Measurements from ENCODE around the gene SVOP.
"Not testable (repeated sequence)": the region's sequence is repeated elsewhere in the genome, so short reads cannot be mapped to it uniquely, and the experiment has no call there.

The SVOP gene

DNA sequence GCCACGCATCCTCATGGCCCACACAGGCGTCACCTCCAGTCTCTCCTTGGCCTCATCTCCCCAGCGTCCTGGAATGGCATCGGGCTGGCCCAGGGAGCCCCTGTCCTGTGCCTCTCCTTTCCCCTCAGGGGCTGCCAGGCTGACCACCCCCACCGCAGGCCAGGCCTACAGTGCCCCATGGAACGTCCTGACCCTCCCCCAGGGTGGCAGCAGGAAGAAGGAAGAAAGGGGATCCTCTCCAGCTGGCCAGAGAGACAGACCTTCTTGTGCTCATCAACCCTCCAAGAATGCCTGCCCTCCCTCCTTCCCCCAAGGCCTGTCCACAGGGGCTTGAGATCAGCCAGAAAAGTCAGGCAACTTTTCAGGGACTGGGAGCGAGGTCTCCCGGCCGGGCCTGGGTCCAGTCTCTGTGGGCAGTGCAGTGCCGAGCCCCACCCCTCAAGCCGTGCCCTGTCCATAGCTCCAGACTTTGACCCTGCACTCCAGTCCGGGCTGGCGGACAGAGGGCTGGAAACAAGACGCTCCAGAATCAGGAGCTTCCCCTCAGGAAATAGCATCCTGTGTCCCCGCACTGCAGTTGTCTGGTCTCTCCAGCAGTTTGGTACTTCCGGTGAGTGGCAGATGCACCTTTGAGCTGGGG is 141.1 kb downstream of the SVOP start, which contains the start of gene DAO:
Gene DAO, plus strand, starts transcription at position 478 of the 640 bp plus-strand sequence. CDS start 4,915 bp downstream, outside the sequence.
- no peak for DNase-seq

DNA sequence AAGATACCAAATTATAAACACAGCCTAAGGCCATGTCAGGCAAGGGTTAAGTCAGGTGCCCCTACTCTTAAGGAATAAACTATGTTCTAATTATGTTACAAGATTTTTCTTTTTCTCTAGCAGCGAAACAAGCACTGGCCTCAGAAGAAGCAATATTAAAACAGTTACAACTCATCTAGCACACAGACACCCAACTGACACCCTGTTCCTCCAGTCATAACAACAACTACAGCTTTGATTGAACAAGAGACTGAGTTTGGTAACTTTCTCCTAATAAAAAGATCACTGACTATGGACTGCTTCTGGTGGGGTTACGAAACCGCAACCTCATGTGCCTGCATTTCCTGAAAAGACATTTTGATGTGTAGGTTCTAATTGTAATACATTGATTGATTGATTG is 144.3 kb downstream of the SVOP start:
- DNase-seq: no peak

DNA sequence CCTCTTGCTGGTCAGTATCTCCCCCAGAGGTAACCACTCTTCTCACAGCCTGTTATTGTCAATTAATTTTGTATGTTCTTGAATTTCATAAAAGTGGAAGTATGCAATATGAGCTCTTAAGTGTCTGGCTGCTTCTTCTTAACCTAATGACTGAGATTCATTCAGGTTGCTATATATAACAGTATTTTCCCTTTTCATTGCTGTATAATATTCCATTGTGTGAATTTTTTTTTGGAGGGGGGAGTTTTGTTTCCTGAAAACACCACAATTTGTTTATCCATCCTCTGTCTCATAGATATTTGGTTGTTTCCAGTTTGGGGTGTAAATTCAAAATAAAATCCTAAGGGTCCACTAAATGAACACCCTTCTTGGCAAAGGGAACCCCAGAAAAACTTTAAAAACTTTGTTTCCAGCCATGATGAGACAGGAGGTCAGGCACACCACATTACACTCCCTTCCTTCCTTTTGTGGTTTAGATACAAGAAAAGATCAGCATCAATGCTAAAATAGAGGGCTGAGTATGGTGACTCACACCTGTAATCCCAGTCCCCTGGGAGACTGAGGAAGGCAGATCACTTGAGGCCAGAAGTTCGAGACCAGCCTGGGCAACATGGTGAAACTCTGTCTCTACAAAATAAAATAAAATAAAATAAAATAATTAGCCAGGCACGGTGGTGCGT is 145.0 kb downstream of the SVOP start:
- DNase-seq: peak; percentile 12

DNA sequence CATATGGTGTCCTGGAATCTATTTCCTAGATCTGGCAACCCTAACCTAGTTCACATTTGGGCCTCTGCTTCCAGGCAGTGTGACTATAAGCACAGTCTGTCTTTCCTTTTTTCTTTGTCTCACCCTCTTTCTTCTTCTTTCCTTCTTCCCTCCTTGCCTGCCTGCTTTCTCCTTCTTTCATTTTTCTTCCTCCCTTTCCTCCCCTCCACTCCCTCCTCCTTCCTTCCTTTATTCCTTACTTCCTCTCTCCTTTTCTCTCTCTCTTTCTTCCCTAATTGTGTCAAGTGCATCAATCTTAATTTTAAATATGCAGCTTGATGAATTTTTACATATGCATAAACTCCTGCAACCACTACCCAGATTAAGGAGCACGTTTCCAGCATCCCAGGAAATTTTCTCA is 145.6 kb downstream of the SVOP start:
- DNase-seq: no peak

DNA sequence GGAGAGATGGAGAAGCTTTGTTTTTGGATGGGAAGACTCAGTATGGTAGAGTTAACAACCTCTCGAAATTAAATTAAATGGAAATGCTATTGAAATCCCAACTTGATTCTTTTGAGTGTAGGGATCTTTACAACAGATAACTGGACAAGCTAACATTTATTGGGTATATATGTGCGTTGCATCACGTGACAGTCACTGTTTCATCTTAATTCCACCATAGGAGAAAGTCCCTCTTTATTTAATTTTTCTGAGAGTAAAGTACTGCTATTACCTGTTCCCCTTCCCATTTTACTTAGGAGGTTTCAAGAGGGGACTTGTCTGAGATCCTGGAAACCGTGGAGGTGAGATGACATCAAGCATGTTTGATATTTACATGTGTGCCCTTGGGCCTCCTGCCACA is 152.1 kb downstream of the SVOP start:
- DNase-seq: no peak

DNA sequence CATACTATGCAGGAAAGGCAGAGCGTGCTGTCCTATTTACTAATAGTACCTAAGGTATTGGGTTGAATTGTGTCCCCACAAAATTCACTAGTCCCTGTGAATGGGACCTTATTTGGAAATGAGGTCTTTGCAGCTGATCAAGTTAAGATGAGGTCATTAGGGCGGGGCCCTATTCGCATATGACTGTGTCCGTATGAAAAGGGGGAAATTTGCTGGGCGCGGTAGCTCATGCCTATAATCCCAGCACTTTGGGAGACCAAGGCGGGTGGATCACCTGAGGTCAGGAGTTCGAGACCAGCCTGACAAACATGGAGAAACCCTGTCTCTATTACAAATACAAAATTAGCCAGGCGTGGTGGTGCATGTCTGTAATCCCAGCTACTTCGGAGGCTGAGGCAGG is 154.8 kb downstream of the SVOP start:
- DNase-seq: not testable (repeated sequence)

DNA sequence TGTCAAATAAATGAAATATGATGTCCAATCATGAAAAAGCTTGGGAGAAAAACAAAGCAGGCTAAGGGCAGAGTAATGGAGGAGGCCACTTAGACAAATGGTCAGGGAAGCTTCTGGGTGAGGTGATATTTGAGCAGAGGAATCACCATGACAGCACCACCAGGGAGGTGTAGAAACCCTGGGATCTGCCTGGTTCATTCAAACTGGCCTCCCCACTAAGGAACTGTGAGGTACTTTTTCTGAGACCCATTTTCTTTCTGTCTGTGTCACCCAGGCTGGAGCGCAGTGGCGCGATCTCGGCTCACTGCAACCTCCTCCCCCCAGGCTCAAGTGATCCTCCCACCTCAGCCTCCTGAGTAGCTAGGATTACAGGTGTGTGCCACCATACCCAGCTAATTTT is 155.7 kb downstream of the SVOP start:
- DNase-seq: no peak

DNA sequence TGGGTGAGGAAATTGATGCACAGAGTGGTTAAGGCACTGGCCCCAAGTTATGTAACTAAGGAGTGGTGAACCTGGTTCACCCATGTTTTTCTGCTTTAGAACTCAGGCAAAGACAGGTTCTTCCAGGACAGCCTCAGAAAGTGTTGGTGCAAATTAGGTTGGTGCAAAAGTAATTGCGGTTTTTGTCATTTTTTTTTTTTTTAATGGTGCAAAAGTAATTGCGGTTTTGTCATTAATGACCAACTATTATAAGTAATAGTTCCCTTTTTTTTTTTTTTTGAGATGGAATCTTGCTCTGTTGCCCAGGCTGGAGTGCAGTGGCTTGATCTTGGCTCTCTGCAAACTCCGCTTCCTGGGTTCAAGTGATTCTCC is 158.3 kb downstream of the SVOP start:
- no peak for DNase-seq

DNA sequence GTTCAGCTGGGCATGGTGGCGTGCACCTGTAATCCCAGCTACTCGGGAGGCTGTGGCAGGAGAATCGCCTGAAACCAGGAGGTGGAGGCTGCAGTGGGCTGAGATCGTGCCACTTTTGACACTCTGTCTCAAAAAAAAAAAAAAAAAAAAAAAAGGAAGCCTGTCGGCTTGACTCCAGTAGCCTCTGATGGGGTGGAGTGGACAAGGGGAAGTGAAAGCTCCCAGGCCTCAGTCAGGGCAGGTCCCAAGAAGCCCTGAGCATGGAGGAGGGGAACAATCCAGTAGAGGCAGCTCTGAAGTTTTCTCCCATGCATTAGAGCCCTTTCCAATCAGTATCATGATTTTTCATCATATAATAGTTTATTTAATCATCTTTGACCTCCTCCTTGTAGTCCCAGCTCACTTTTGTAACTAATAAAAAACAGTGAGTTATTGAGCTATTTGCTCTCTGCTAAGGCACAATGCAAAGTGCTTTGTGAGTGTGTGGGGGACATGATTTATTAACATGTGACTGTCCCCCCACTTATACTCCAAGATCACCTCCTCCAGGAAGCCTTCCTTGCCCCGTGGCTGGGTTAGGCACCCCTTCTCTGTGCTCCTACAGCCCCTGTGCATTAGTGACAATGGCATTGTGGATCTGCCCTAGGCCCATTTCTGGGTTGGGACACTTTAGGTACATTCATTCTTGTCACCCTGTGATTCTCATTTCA is 158.8 kb downstream of the SVOP start:
- DNase-seq: no peak

DNA sequence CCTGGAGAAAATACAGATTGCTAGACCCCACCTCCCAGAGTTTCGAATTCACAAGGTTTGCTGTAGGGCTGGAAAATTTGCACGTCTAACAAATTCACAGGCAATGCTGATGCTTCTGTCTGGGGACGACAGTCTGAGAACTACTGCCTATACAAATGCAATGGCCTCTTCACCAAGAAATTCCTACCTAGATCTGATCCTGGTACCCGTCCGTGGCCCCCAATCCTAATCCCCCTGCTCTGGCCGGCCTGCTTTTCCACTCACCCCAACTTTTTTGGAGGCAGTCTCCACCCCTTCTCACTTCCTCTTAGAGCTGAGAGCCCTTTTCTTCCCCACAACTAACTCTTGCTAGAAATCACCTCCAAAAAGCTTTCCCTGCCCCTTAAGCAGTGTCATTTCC is 160.4 kb downstream of the SVOP start:
- no peak for DNase-seq

DNA sequence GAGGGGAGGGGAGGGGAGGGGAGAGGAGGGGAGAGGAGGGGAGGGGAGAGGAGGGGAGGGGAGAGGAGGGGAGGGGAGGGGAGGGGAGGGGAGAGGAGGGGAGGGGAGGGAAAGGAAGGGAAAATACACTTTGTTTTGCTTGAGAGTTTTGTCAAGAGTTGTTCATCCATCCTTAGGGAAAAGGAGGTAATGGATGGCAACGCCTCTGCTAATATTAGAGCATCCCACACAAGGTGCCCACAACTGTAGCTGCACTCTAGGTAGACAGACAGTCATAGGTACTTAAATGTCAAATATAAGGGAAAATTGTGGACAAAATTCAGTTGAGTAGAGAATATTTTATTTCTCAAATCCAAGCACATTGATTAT is 161.0 kb downstream of the SVOP start:
- DNase-seq: no peak

DNA sequence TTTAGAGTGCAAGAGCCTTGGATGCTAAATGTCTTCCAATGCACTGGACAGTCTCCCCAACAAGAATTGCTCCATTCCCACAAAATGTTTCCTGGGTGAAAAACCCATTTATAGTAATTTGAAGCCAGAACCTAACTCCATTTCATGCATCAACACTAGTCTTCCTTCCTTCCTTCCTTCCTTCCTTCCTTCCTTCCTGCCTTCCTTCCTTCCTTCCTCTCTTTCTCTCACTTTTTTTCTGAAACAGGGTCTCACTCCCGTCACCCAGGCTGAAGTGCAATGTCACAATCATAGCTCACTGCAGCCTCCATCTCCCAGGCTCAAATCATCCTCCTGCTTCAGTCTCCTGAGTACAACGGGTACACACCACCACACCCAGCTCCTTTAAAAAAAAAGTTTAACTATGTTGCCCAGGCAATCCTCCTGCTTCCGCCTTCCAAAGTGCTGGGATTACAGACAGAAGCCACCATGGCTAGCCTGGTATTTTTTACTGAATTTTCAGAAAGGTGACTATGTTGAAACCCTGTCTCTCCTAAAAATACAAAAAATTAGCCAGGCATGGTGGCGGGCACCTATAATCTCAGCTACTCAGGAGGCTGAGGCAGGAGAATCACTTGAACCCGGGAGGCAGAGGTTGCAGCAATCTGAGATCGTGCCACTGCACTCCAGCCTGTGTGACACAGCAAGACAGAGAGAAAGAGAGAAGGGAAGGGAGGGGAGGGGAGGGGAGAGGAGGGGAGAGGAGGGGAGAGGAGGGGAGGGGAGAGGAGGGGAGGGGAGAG is 161.5 kb downstream of the SVOP start:
- not testable (repeated sequence) for DNase-seq

DNA sequence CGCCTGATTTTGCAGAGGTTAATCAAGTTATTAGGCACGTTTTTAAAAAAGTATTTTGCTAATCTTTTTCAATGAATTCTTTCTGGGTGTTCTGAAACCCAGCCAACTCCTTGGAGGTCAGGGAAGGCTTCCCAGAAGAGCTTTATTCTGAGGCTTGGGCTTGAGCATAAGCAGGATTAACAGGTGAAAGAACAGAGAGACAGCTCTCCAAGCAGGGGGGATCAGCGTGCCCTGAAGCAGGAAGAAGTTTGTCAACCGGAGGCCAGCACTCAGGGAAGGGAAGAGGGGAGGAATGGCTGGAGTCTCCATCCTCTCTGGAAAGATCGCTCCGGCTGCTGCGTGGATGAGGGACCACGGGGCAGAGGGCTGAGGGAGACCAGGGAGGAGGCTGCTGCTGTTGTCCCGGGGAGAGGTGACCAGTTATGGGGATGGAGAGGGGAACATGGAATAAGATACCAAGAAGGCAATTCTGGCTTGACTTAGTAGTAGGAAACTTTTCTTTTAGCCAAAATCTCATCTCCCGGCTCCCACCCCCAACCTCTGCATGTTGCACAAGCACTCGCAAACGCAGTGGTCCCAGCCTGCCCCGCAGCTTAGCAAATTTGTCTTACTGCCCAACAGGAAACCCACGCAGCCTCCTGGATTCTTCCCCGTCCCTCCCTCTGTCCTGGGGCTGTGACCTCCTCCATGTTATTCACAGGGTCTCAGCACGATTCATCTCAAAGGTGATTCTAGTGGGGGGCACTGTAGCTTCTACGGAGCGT is 162.4 kb downstream of the SVOP start:
- DNase-seq: no peak

All from fibroblast of skin of right quadriceps (primary cell).